ENCODE results near the gene HVCN1.
"Not testable (repeated sequence)": the region's sequence is repeated elsewhere in the genome, so short reads cannot be mapped to it uniquely, and the experiment has no call there.

Gene HVCN1

GRCh38 chr12:110688446-110689280 lies at the start of gene HVCN1:
Gene HVCN1, minus strand, starts transcription at chr12:110689115. Its CDS starts 5,870 bp downstream, at chr12:110683245.
- DNase-seq, result peak; percentile 32

- DNase-seq, result no peak
These were observed 48.6 kb upstream of the HVCN1 start for GRCh38 chr12:110737532-110737931.

- not testable (repeated sequence) for DNase-seq
These were observed 48.1 kb upstream of the HVCN1 start for GRCh38 chr12:110737016-110737415.

- DNase-seq, result no peak
These were observed 45.0 kb upstream of the HVCN1 start for GRCh38 chr12:110733900-110734299.

GRCh38 chr12:110733089-110733715 lies 44.3 kb upstream of the HVCN1 start:
- no peak for DNase-seq

- DNase-seq, result no peak
These were observed 43.7 kb upstream of the HVCN1 start for GRCh38 chr12:110732572-110732971.

- DNase-seq, result no peak
These were observed 42.6 kb upstream of the HVCN1 start for GRCh38 chr12:110731479-110731878.

GRCh38 chr12:110728628-110729027 lies 39.7 kb upstream of the HVCN1 start:
- no peak for DNase-seq

- DNase-seq, result no peak
These were observed 37.9 kb upstream of the HVCN1 start for GRCh38 chr12:110726708-110727369.

GRCh38 chr12:110726028-110726427 lies 37.1 kb upstream of the HVCN1 start:
- no peak for DNase-seq

GRCh38 chr12:110725267-110725666 lies 36.4 kb upstream of the HVCN1 start:
- no peak for DNase-seq

- DNase-seq, result not testable (repeated sequence)
These were observed 34.0 kb upstream of the HVCN1 start for GRCh38 chr12:110722892-110723291.

GRCh38 chr12:110721570-110721969 lies 32.7 kb upstream of the HVCN1 start:
- DNase-seq, result no peak

- DNase-seq, result no peak
These were observed 31.6 kb upstream of the HVCN1 start for GRCh38 chr12:110720516-110720915.

- no peak for DNase-seq
These were observed 29.4 kb upstream of the HVCN1 start for GRCh38 chr12:110718222-110718908.

GRCh38 chr12:110717037-110717436 lies 28.1 kb upstream of the HVCN1 start:
- no peak for DNase-seq

GRCh38 chr12:110708917-110709316 lies 20.0 kb upstream of the HVCN1 start:
- no peak for DNase-seq

- DNase-seq, result no peak
These were observed 16.4 kb upstream of the HVCN1 start for GRCh38 chr12:110705309-110705708.

- DNase-seq, result no peak
These were observed 15.8 kb upstream of the HVCN1 start for GRCh38 chr12:110704750-110705149.

GRCh38 chr12:110704231-110704630 lies 15.3 kb upstream of the HVCN1 start:
- no peak for DNase-seq

- no peak for DNase-seq
These were observed 13.2 kb upstream of the HVCN1 start for GRCh38 chr12:110702081-110702480.

- DNase-seq, result no peak
These were observed 10.9 kb upstream of the HVCN1 start for GRCh38 chr12:110699591-110700445.

Measured in CD4-positive, alpha-beta T cell treated with Interferon gamma for 1 hour (primary cell).